ENCODE data around the gene PRMT1. TPM values are rescaled to one million over a fixed set of nuclear protein-coding genes. Genes with fewer than 3 reads are reported as not detected.

PRMT1 gene
- total RNA-seq, 1 donor from 2014 or later: 235 TPM

DNA sequence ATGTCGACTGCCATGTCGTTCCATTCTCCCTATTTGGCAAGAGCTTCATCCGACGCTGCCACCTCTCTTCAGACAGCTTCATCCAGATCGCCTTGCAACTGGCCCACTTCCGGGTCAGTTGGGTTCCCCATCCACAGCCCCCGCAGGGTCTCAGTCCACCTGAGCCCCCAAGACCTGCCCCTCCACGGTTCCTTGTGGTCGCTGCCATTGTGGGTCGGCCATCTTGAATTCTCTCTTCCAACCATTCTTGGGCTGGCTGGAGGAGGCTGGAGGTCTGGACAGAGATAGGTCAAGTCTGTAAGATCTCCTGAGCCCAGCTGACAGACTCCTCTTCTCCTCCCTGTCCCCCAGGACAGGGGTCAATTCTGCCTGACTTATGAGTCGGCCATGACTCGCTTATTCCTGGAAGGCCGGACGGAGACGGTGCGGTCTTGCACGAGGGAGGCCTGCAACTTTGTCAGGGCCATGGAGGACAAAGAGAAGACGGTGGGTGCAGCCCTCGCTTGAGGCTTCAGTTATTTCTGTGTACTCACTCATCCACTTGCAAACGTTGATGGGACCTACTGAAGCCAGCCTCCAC, 33.4 kb downstream of the PRMT1 start:
- H2AFZ ChIP-seq (ENCODE audit: low read depth, low read length): peak overlapping the region; percentile 0
- no peaks in the 10 kb centered on the region for H3K27me3 ChIP-seq (ENCODE audit: insufficient read depth, low read length)
- Mint-ChIP-seq H3K4me1 (ENCODE audit: low read depth, unreplicated experiment) (no peaks in the 10 kb centered on the region), H3K27me3 (ENCODE audit: low read depth, unreplicated experiment) (no peaks in the 10 kb centered on the region), H3K9me3 (ENCODE audit: unreplicated experiment) (peaks cover 9% of the 10 kb centered on the region), H3K27ac (ENCODE audit: unreplicated experiment) (no peak overlapping the region), H3K4me3 (ENCODE audit: unreplicated experiment) (peak overlapping the region; percentile 45), H3K36me3 (ENCODE audit: low read depth, unreplicated experiment) (peaks cover 14% of the 10 kb centered on the region)
- no peaks in the 10 kb centered on the region for H3K79me2 ChIP-seq (ENCODE audit: insufficient read depth, low read length)
- no peak overlapping the region for H3K4me3 ChIP-seq (ENCODE audit: insufficient read depth, low read depth, low read length)
- TF ChIP-seq CTCF (IDR thresholded peaks at IDR 0.05; ENCODE audit: insufficient read depth, low read depth, low read length) (no peak), EZH2 (IDR thresholded peaks at IDR 0.05; ENCODE audit: insufficient read depth, low read length) (no peak)
- H3K9me3 ChIP-seq (ENCODE audit: insufficient read depth, low read depth, low read length): no peaks in the 10 kb centered on the region
- no peaks in the 10 kb centered on the region for H3K36me3 ChIP-seq (ENCODE audit: insufficient read depth, low read length)
- no peaks in the 10 kb centered on the region for H3K4me1 ChIP-seq (ENCODE audit: insufficient read depth, low read length)
- H3K4me2 ChIP-seq (ENCODE audit: low read length): no peak overlapping the region
- H4K20me1 ChIP-seq (ENCODE audit: insufficient read depth, low read length): no peaks in the 10 kb centered on the region
- no peak overlapping the region for H3K9ac ChIP-seq (ENCODE audit: low read length)
- H3K27ac ChIP-seq (ENCODE audit: low read depth, low read length): no peak overlapping the region
- peak; percentile 50 for DNase-seq (ENCODE audit: low read depth)
- no peak for FAIRE-seq

- Histone ChIP-seq H3K9me3 (ENCODE audit: insufficient read depth, low read depth, low read length) (no peaks in the 10 kb centered on the region), H3K79me2 (ENCODE audit: insufficient read depth, low read length) (no peaks in the 10 kb centered on the region), H3K4me3 (ENCODE audit: insufficient read depth, low read depth, low read length) (no peak overlapping the region), H3K9ac (ENCODE audit: low read length) (no peak overlapping the region), H3K4me2 (ENCODE audit: low read length) (no peak overlapping the region), H4K20me1 (ENCODE audit: insufficient read depth, low read length) (no peaks in the 10 kb centered on the region), H3K27ac (ENCODE audit: low read depth, low read length) (no peak overlapping the region), H2AFZ (ENCODE audit: low read depth, low read length) (no peak overlapping the region), H3K36me3 (ENCODE audit: insufficient read depth, low read length) (no peaks in the 10 kb centered on the region), H3K4me1 (ENCODE audit: insufficient read depth, low read length) (no peaks in the 10 kb centered on the region), H3K27me3 (ENCODE audit: insufficient read depth, low read length) (no peaks in the 10 kb centered on the region)
- H3K4me1 Mint-ChIP-seq (ENCODE audit: low read depth, unreplicated experiment): no peaks in the 10 kb centered on the region
- peak; percentile 14 for DNase-seq (ENCODE audit: low read depth)
- TF ChIP-seq EZH2 (IDR thresholded peaks at IDR 0.05; ENCODE audit: insufficient read depth, low read length): no peak
- no peak for TF ChIP-seq CTCF (IDR thresholded peaks at IDR 0.05; ENCODE audit: insufficient read depth, low read depth, low read length)
- peaks cover 9% of the 10 kb centered on the region for H3K9me3 Mint-ChIP-seq (ENCODE audit: unreplicated experiment)
- H3K36me3 Mint-ChIP-seq (ENCODE audit: low read depth, unreplicated experiment): peaks cover 9% of the 10 kb centered on the region
- H3K27me3 Mint-ChIP-seq (ENCODE audit: low read depth, unreplicated experiment): no peaks in the 10 kb centered on the region
- H3K4me3 Mint-ChIP-seq (ENCODE audit: unreplicated experiment): no peak overlapping the region
- no peak for FAIRE-seq
- H3K27ac Mint-ChIP-seq (ENCODE audit: unreplicated experiment): no peak overlapping the region
Measured at GRCh38 chr19:49712397-49712859, 35.4 kb downstream of the PRMT1 start.

DNA sequence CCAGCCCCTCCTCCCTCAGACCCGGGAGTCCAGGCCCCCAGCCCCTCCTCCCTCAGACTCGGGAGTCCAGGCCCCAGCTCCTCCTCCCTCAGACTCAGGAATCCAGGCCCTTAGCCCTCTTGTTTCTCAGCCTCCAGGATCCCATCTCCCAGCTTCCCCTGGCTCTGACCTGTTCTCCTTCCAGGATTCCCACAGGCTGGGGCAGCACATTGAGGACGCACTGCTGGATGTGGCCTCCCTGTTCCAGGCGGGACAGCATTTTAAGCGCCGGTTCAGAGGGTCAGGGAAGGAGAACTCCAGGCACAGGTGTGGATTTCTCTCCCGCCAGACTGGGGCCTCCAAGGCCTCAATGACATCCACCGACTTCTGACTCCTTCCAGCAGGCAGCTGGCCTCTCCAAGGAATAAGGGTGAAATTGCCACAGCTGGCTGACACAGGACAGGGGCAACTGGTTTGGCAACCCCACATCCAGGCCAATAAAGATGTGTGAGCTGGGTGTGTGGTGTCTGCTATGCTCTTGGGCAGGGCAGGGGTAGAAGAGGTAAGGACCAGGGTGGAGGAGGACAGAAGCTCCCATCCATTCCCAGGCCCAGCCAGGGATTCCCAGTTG, 36.3 kb downstream of the PRMT1 start:
- no peak for DNase-seq (ENCODE audit: low read depth)
- no peak overlapping the region for H3K27ac ChIP-seq (ENCODE audit: low read depth, low read length)
- H3K4me2 ChIP-seq (ENCODE audit: low read length): no peak overlapping the region
- no peak for FAIRE-seq
- Mint-ChIP-seq H3K9me3 (ENCODE audit: unreplicated experiment) (peaks cover 9% of the 10 kb centered on the region), H3K36me3 (ENCODE audit: low read depth, unreplicated experiment) (peaks cover 9% of the 10 kb centered on the region), H3K4me3 (ENCODE audit: unreplicated experiment) (no peak overlapping the region), H3K27me3 (ENCODE audit: low read depth, unreplicated experiment) (no peaks in the 10 kb centered on the region), H3K27ac (ENCODE audit: unreplicated experiment) (no peak overlapping the region), H3K4me1 (ENCODE audit: low read depth, unreplicated experiment) (no peaks in the 10 kb centered on the region)
- no peak overlapping the region for H2AFZ ChIP-seq (ENCODE audit: low read depth, low read length)
- no peaks in the 10 kb centered on the region for H3K4me1 ChIP-seq (ENCODE audit: insufficient read depth, low read length)
- TF ChIP-seq EZH2 (IDR thresholded peaks at IDR 0.05; ENCODE audit: insufficient read depth, low read length) (no peak), CTCF (IDR thresholded peaks at IDR 0.05; ENCODE audit: insufficient read depth, low read depth, low read length) (no peak)
- no peaks in the 10 kb centered on the region for H3K27me3 ChIP-seq (ENCODE audit: insufficient read depth, low read length)
- no peaks in the 10 kb centered on the region for H3K79me2 ChIP-seq (ENCODE audit: insufficient read depth, low read length)
- no peak overlapping the region for H3K4me3 ChIP-seq (ENCODE audit: insufficient read depth, low read depth, low read length)
- H3K9me3 ChIP-seq (ENCODE audit: insufficient read depth, low read depth, low read length): no peaks in the 10 kb centered on the region
- no peaks in the 10 kb centered on the region for H4K20me1 ChIP-seq (ENCODE audit: insufficient read depth, low read length)
- H3K36me3 ChIP-seq (ENCODE audit: insufficient read depth, low read length): no peaks in the 10 kb centered on the region
- no peak overlapping the region for H3K9ac ChIP-seq (ENCODE audit: low read length)

Measured in astrocyte (in vitro differentiated cells and primary cell).